ENCODE measurements around the gene DRD4. TPM values are rescaled to one million over a fixed set of nuclear protein-coding genes. Genes with fewer than 3 reads are reported as not detected.
"Not testable (repeated sequence)": the region's sequence is repeated elsewhere in the genome, so short reads cannot be mapped to it uniquely, and the experiment has no call there.

Gene DRD4
- polyA plus RNA-seq, 3 donors = 0.16 to 0.18 TPM; not detected in 1

DNA sequence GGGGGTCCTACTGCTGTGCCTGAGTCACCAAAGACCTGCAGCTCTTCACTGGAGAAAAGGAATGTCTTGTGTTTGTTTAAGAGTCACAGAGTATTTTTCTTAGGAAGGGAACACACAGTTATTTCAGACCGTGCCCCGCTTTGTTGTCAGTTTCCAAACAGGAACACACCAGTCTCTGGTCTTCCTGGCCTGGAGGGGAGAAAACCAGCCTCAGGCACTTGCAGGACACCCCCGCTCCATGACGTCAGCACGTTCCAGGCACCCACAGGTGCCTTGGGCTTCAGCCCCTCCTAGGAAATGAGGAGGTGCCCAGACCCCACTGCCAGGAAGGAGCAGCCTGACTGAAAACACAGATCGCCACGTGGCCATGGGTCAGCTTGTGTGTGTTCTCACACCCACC, 52.6 kb downstream of the DRD4 start:
- 73 to 84% (median 73%) methylated on average over 7 of the region's 7 CpGs for WGBS, 3 donors
- H3K27ac ChIP-seq (ENCODE audit: low read depth, low read length) = no peak overlapping the region

- H3K27ac ChIP-seq (ENCODE audit: low read depth, low read length) = not testable (repeated sequence)
These were observed 53.2 kb downstream of the DRD4 start for GRCh38 chr11:690244-690643.

More at GRCh38 chr11:690244-690643, 53.2 kb downstream of the DRD4 start:
- WGBS, 3 donors = 93 to 97% (median 93%) methylated on average over 3 of the region's 3 CpGs

Other genes with a start within 250 kb of the DRD4 start
- gene PKP3, start 243.1 kb upstream of the DRD4 start, polyA plus RNA-seq = 10 to 100 TPM in 1 of 3 donors, 1 to 10 TPM in 2; 1.0 to 15.4 (median 3.4) TPM
- 10 to 100 TPM; 39.4 to 99.3 (median 49.2) TPM for gene SIGIRR, start 222.3 kb upstream of the DRD4 start, polyA plus RNA-seq
- gene ANO9, start 195.3 kb upstream of the DRD4 start, polyA plus RNA-seq = 10 to 100 TPM in 1 of 3 donors, 1 to 10 TPM in 1, under 1 TPM in 1; 0.45 to 14.3 (median 2.7) TPM
- gene PTDSS2, start 187.0 kb upstream of the DRD4 start, polyA plus RNA-seq = 10 to 100 TPM; 18.1 to 23.4 (median 22.0) TPM
- gene RNH1, start 130.0 kb upstream of the DRD4 start, polyA plus RNA-seq = 100 to 1,000 TPM in 2 of 3 donors, 10 to 100 TPM in 1; 93.4 to 217 (median 208) TPM
- gene HRAS, start 101.7 kb upstream of the DRD4 start, polyA plus RNA-seq = 10 to 100 TPM; 34.1 to 76.3 (median 58.1) TPM
- 1 to 10 TPM in 2 of 3 donors, under 1 TPM in 1; 0.86 to 1.5 (median 1.4) TPM for gene LRRC56, start 99.7 kb upstream of the DRD4 start, polyA plus RNA-seq
- 1 to 10 TPM; 1.2 to 5.2 (median 1.9) TPM for gene LMNTD2, start 76.5 kb upstream of the DRD4 start, polyA plus RNA-seq
- 10 to 100 TPM in 2 of 3 donors, 1 to 10 TPM in 1; 6.1 to 43.9 (median 11.4) TPM for gene RASSF7, start 76.3 kb upstream of the DRD4 start, polyA plus RNA-seq
- 10 to 100 TPM in 2 of 3 donors, 1 to 10 TPM in 1; 8.9 to 19.8 (median 16.0) TPM for gene PHRF1, start 60.8 kb upstream of the DRD4 start, polyA plus RNA-seq
- 10 to 100 TPM; 20.7 to 49.3 (median 22.1) TPM for gene IRF7, start 21.3 kb upstream of the DRD4 start, polyA plus RNA-seq
- under 1 TPM in 2 of 3 donors, not detected in 1; 0.39 to 0.74 TPM for gene CDHR5, start 12.3 kb upstream of the DRD4 start, polyA plus RNA-seq
- gene SCT, start 10.1 kb upstream of the DRD4 start, polyA plus RNA-seq = not detected
- gene DEAF1, start 58.0 kb downstream of the DRD4 start, polyA plus RNA-seq = 10 to 100 TPM; 18.3 to 28.0 (median 18.8) TPM
- gene TMEM80, start 58.5 kb downstream of the DRD4 start, polyA plus RNA-seq = 10 to 100 TPM; 18.6 to 27.0 (median 19.8) TPM
- gene EPS8L2, start 69.0 kb downstream of the DRD4 start, polyA plus RNA-seq = 10 to 100 TPM; 11.2 to 54.5 (median 29.2) TPM
- 100 to 1,000 TPM in 2 of 3 donors, 10 to 100 TPM in 1; 99.7 to 306 (median 185) TPM for gene TALDO1, start 110.2 kb downstream of the DRD4 start, polyA plus RNA-seq
- 10 to 100 TPM; 15.4 to 33.4 (median 32.5) TPM for gene GATD1, start 140.2 kb downstream of the DRD4 start, polyA plus RNA-seq
- under 1 TPM in 2 of 3 donors, not detected in 1; 0.04 to 0.09 TPM for gene CEND1, start 152.8 kb downstream of the DRD4 start, polyA plus RNA-seq
- 10 to 100 TPM; 11.1 to 53.6 (median 40.1) TPM for gene SLC25A22, start 161.0 kb downstream of the DRD4 start, polyA plus RNA-seq
- gene PIDD1, start 168.0 kb downstream of the DRD4 start, polyA plus RNA-seq = 10 to 100 TPM in 2 of 3 donors, 1 to 10 TPM in 1; 9.2 to 16.5 (median 12.4) TPM
- 1,000 to 10,000 TPM; 1,158 to 3,822 (median 2,898) TPM for gene RPLP2, start 172.7 kb downstream of the DRD4 start, polyA plus RNA-seq
- 1,000 to 10,000 TPM in 1 of 3 donors, 100 to 1,000 TPM in 2; 309 to 2,521 (median 389) TPM for gene PNPLA2, start 181.6 kb downstream of the DRD4 start, polyA plus RNA-seq
- gene CRACR2B, start 190.7 kb downstream of the DRD4 start, polyA plus RNA-seq = 100 to 1,000 TPM in 1 of 3 donors, 10 to 100 TPM in 2; 36.7 to 174 (median 50.7) TPM
- gene CD151, start 195.7 kb downstream of the DRD4 start, polyA plus RNA-seq = 100 to 1,000 TPM; 495 to 757 (median 531) TPM
- 100 to 1,000 TPM; 126 to 454 (median 290) TPM for gene POLR2L, start 205.3 kb downstream of the DRD4 start, polyA plus RNA-seq
- gene TSPAN4, start 205.6 kb downstream of the DRD4 start, polyA plus RNA-seq = 100 to 1,000 TPM in 2 of 3 donors, 10 to 100 TPM in 1; 34.1 to 122 (median 115) TPM